NCI-H748 (cell line): Measurements from ENCODE around the gene MARCKS.
"Not testable (repeated sequence)": the region's sequence is repeated elsewhere in the genome, so short reads cannot be mapped to it uniquely, and the experiment has no call there.

Source experiments
- DNase-seq: peaks from one replicate; lab custom pipeline; 2025; ENCODE audit not compliant: unreplicated experiment; lab: John Stamatoyannopoulos, UW

MARCKS gene

DNA sequence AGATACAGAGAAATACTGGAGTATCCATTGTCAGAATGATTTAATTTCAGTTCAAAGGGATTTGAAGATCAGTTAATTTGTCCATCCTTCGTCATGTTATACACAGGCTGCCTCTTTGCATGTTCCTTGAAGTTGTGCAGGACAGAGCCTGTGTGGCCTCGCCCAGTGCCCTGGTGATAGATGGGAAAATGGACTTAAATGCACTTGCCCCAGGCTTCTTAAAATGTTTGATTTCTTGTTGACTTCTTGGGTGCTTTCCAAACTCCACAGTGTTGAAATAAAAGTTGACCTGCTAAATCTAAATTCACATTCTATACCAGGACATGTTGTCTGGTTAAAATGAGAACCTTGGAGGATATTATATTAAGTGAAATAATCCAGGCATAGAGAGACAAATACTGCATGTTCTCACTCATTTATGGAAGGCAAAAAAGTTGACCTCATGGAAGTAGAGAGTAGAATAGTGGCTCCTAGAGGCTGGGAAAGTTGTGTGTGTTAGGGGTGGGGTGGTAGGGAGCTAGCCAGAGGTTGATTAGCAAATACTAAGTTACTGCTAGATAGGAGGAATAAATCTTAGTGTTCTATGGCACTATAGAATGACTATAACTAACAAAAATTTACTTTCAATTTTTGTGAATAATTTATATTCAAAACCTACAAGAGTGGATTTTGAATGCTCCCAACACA lies 25.3 kb downstream of the MARCKS start:
- DNase-seq: no peak

DNA sequence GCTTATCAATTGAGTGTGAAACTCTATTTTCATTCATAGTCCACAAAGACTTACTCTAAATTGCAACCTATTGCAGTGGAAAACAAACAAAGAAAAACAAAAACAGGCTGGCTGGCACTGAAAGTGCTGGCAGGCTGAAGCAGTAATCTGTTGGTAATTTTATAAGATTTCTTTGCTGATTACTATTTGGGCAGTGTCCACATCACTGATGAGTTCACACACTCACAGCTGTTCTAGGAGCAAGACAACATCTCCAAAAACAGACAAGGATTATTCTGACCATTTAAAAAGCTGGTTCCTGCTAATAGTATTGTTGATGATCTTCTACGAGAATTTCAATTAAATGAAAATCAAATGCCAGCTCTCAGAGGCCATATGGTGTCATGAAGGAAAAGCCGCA lies 26.9 kb downstream of the MARCKS start:
- no peak for DNase-seq

DNA sequence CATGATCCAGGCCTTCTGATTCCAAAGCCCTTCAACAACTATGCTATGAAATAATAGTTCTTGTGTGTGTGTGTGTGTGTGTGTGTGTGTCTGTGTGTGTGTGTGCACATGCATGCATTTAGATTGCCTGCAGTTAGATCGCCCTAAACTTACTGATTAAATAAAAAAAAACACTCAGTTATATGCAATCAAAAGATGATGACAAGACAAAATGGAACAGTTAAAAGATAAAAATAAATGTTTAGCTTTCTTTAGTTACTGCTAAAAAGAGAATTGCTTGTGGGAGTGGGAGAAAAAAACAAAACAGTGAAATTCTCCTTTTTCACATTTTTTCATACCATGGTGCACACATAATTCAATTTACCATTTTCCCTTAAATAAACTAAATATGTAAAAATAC lies 29.4 kb downstream of the MARCKS start:
- no peak for DNase-seq

DNA sequence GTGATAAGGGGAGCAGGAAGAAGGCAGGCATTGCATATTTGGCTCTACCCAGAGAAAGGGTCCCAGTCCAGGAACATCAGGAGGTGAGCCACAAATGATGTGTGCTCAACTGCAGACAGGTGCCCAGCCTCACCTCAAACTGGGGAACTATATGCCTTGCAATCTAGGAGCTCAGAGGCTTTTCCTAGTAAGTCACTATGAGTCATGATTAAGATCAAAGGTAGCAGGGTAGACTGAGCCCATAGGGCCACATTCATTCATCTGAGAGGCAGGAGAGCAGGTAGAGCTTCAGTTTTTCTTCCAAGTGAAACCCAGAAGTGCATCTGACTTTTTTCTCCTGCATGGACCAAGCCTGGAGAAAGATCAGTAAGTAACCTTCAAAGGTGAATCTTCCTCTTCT lies 31.3 kb downstream of the MARCKS start:
- DNase-seq: no peak

DNA sequence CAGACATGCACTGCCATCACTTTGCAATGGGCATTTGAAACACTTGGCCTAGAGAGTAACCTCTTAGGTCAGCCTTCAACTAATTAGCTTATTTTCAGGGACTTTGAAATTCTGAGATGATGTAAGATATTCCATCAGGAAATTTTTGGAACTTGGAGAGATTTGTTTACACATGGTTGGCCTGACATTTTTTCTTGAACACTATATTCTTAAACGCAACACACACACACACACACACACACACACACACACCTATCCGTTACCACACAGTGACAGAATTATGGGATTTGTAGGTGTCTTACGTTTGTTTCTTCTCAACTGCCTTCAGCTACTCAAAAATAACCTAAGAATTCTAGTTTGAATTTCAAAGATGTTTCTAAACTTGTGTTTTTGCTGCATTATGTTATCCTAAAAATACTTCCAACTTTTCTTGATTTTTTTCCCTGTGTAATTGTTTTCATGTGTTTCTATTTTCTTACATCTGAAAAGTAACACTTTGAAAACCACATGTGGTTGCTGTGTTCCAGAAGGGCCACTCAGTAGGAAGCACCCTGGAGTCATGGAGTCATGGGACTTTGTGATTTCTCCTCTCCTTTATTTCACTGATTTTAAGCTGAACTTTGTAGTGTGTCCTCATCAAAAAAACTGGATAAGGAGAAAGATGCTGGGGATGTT lies 31.9 kb downstream of the MARCKS start:
- no peak for DNase-seq

DNA sequence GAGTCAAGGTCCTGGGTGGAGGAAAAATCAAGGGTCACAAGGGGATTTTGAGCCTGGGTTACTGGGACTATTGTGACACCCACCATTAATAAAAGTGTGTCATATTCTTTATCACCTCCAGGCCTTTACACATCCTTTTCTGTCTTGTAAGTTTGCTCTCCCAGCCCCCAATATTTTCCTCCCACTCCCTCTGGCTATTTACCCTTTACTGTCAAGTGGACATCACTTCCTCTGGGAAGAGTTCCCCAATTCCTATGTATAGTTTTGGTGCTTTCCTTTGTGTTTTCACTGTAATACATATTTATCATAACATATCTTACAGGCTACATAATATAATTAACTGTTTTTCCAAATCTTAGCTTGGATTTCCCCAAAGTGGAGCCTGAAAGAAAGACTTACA lies 36.3 kb downstream of the MARCKS start:
- no peak for DNase-seq

DNA sequence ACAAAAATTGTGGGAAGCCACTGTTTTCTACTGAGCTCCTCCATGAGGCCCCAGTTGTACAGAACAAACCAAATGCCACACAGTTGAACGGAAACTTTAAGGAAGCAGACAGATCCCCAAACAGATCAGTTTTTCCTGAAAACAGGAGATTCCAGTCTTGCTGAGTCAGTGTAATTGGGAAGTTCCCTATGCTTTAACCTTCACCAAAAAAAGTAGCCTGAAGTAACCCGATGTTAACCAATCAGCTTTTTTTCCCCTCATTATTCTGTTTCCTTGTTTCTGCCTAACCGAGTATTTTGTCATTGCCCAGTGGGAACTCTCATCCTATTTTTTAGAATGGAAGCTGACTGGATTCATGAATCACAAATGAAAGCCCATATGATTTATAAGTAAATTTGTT lies 36.7 kb downstream of the MARCKS start:
- no peak for DNase-seq

DNA sequence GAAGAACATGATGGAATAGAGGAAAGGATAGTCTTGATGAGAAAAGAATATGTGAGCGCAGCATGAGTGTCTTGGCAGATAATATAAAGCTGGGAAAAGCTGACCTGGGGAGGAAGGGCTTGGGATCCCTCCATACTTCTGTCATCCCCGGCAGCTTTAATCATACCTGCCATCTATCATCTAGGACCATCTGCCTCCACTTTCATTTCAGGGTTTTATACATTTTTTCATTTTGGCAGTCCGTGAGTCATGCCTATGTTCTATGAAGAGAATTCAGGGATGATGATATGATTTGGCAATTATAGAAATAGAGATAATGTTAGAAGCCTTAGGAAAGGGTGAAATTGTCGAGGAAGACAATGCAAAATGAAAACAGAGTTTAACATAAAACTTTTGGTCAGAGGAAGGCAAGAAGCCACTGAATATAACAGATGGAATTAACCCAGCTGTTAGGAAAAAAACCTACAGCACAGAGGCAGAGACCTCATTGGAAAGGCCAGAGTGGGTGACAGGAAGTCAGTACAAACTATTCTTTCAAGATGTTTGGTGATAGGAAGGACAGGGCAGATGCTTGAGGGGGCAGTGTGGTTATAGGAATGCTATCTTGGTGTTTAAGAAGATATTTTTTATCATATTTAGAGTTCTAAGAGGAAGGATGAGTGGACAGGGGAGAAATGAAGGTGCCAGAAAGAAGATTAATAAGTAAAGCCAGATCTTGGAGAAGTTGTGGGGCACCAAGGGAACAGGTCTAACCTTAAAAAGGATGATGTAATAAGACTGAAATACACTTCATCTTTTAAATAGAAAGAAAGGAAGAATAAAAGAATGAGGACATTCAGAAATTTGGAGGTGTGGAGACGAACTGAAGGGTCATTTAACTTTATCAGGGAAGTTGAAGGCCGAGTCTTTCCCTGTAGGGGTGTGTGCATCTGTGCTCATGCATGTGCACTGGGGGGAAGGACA lies 37.8 kb downstream of the MARCKS start:
- DNase-seq: no peak

DNA sequence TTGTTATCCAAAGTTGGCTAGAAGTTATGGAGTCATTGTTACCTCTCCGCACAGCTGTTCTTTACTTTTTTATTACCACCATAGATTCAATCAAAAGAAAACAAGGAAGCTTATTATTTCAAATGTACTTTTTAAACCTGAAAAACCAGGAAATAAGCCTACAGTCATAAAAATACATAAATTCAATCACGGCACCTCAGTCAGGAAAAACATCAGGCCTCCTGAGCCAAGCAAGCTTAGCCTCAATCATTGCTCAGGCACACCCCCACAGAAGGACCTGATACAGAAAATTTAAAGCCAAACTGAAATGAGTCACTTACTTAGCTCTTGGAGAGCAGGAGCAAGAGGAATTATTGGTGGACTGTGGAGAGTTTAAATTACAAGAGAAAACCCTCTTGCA lies 44.3 kb downstream of the MARCKS start:
- DNase-seq: no peak

DNA sequence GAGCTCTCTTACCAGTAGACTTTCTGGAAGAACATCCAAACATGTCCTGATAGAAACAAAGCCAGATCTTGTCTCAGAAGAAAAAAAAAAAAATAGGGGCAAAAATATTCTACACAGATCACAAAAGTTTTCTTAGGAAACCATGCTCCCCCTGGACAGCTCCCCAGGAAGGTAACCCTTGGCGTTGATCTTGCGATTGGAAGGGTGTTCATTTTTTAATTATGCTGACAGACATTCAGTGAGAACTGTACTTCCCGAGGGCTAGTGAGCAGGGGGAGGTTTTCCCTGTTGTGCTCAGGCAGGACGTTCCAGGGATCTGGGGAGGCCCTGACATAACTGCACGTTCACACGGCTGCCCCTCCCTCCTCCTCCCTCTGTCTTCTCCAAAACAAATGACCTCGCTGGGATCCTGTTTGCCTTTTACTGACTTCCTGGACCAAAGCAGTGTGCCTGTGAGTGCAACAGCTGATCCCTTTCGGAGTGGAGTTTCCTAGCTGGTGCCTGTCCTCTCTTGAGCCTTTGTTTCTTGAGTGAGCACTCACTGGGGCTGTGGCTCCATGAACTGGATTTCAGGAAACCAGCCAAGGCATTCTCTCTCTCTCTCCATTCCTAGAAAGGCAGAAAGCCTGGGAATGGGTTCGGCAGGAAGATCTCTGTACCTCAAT lies 46.7 kb downstream of the MARCKS start:
- DNase-seq: no peak

DNA sequence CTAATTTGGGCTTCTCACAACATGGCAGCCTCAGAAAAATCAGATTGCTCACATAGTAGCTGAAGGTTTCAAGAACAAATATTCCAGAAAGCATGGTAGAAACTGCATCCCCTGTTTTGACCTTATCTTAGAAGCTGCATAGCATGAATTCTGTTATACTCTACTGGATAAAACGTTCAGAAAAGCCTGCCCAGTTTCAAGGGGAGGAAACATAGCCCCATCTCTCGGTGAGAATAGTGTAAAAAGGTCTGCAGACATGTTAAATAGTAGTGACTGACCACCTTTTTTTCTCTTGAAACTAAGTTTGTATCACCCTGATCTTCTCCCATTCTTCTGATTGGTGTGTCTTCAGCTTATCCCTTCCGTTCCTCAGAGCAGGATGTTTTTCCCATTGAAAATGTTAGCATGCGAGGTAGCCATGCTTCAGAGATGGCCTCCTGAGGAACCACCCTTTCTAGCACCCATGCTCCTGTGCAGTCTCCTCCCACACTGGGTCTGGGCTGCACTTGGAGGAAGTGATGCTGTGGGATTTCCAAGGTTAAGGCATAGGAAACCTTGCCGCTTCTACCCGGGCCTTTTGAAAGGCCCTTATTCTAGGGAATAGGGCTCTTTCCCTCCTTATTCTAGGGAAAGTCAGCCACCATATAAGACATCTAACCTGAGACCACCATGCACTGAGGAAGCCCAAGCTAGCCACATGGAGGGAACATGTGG lies 50.1 kb downstream of the MARCKS start:
- DNase-seq: no peak

DNA sequence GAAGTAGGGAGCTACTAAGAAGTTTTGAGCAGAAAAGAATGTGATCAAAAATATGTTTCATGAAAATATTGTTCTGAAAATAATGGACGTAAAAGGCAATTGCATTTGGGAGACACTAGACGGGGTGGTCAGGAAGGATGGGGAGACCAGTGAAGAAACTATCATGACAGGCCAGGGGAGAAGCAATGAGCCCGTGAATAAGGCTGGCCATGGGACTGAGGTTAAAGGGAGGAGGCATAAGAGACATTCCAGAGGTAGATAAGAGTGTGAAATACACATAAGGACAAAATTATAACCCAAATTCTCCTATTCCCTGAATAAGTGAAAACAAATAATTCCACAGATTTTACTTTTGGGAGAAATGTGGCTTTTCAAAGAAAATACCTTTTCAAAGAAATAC lies 51.7 kb downstream of the MARCKS start:
- DNase-seq: no peak

DNA sequence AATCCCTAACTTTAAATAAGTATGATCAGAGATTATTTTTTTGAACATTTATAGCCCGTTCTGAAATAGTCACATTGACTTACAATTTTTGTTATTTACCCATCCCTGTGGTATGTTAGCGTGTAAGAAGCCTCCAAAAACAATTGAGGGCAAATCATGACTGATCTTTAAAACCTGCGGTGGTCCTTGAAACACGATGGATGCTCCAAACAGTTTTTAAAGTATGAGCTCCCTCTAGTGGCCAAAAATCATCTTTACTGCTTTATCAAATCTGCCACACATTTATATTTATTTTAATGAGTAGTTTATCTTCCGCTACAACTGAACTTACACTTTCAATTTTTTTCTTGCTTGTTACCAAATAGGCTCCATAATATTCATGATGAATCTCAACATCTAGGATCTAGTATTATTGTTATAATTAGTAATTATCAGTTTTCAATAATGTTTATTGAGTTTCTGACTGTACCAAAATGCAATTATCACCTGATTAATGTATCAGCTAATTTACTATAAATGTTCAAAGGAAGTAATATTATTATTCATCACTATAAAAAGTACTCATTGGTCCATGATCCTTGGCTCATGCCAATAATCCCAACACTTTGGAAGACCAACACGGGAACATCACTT lies 52.2 kb downstream of the MARCKS start:
- peak; percentile 78 for DNase-seq

DNA sequence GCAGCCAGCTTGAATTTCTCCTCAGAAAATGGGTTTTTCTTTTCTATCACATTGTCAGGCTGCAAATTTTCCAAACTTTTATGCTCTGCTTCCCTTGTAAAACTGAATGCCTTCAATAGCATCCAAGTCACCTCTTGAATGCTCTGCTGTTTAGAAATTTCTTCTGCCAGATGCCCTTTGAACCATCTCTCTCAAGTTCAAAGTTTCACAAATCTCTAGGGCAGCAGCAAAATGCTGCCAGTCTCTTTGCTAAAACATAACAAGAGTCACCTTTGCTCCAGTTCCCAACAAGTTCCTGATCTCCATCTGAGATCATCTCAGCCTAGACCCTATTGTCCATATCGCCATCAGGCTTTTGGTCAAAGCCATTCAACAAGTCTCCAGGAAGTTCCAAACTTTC lies 53.1 kb downstream of the MARCKS start:
- not testable (repeated sequence) for DNase-seq
